Activated naive CD8-positive, alpha-beta T cell treated with anti-CD3 and anti-CD28 coated beads, Interleukin-2, amount 50 U/mL, for 24 hours (primary cell): ENCODE data around the gene TNFSF15.

Experiments
- ATAC-seq: fragments of 150-1000 bp; cut with Tn5 transposase; one replicate; pipeline ENCODE4 v1.10.0; 2021
- DNase-seq: peaks from one replicate; pipeline ENCODE4 v3.0.0; 2021
- H3K27ac Mint-ChIP-seq: one replicate; pipeline ENCODE4 v1.8.0; 2021; ENCODE audit warnings: mild to moderate bottlenecking, mixed read lengths
- H3K27me3 Mint-ChIP-seq: one replicate; pipeline ENCODE4 v1.8.0; 2021; ENCODE audit warnings: mixed read lengths
- H3K36me3 Mint-ChIP-seq: one replicate; pipeline ENCODE4 v1.8.0; 2021; ENCODE audit warnings: low read depth, mixed read lengths
- H3K4me1 Mint-ChIP-seq: one replicate; pipeline ENCODE4 v1.8.0; 2021; ENCODE audit warnings: mixed read lengths
- H3K4me3 Mint-ChIP-seq: one replicate; pipeline ENCODE4 v1.8.0; 2021; ENCODE audit warnings: mild to moderate bottlenecking, moderate library complexity, mixed read lengths
- H3K9me3 Mint-ChIP-seq: one replicate; pipeline ENCODE4 v1.8.0; 2021; ENCODE audit warnings: mixed read lengths

Gene TNFSF15

GRCh38 chr9:114805670-114806525 lies at the start of gene TNFSF15:
Gene TNFSF15, minus strand, starts transcription at chr9:114806039. Its CDS starts 27 bp downstream, at chr9:114806012.
- H3K27ac Mint-ChIP-seq = peak within 1 kb of the TSS; percentile 33
- H3K4me3 Mint-ChIP-seq = peak within 1 kb of the TSS; percentile 33
- no peaks in the 10 kb centered on the region for H3K27me3 Mint-ChIP-seq
- peaks cover 27% of the 10 kb centered on the region for H3K4me1 Mint-ChIP-seq
- peak; percentile 87 for ATAC-seq
- DNase-seq = peak; percentile 27
- no peaks in the 10 kb centered on the region for H3K9me3 Mint-ChIP-seq
- H3K36me3 Mint-ChIP-seq = no peaks in the 10 kb centered on the region

GRCh38 chr9:114855488-114855887 lies 49.6 kb upstream of the TNFSF15 start:
- H3K27ac Mint-ChIP-seq = no peak overlapping the region
- H3K9me3 Mint-ChIP-seq = peaks cover 9% of the 10 kb centered on the region
- peaks cover 27% of the 10 kb centered on the region for H3K4me1 Mint-ChIP-seq
- H3K4me3 Mint-ChIP-seq = no peak overlapping the region
- H3K36me3 Mint-ChIP-seq = no peaks in the 10 kb centered on the region
- no peaks in the 10 kb centered on the region for H3K27me3 Mint-ChIP-seq
- ATAC-seq = no peak
- no peak for DNase-seq

GRCh38 chr9:114854736-114855355 lies 49.0 kb upstream of the TNFSF15 start:
- ATAC-seq = no peak
- H3K27ac Mint-ChIP-seq = no peak overlapping the region
- DNase-seq = no peak
- peaks cover 9% of the 10 kb centered on the region for H3K9me3 Mint-ChIP-seq
- no peaks in the 10 kb centered on the region for H3K27me3 Mint-ChIP-seq
- no peaks in the 10 kb centered on the region for H3K36me3 Mint-ChIP-seq
- no peak overlapping the region for H3K4me3 Mint-ChIP-seq
- peaks cover 26% of the 10 kb centered on the region for H3K4me1 Mint-ChIP-seq

- Mint-ChIP-seq H3K36me3 (no peaks in the 10 kb centered on the region), H3K27ac (peak overlapping the region; percentile 12), H3K4me1 (peaks cover 32% of the 10 kb centered on the region), H3K27me3 (no peaks in the 10 kb centered on the region), H3K4me3 (no peak overlapping the region), H3K9me3 (peaks cover 9% of the 10 kb centered on the region)
- ATAC-seq = no peak
- DNase-seq = no peak
These were observed 47.4 kb upstream of the TNFSF15 start for GRCh38 chr9:114853071-114853855.

GRCh38 chr9:114852050-114852594 lies 46.3 kb upstream of the TNFSF15 start:
- no peak for DNase-seq
- H3K9me3 Mint-ChIP-seq = peaks cover 6% of the 10 kb centered on the region

GRCh38 chr9:114851306-114851705 lies 45.5 kb upstream of the TNFSF15 start:
- ATAC-seq = peak; percentile 34
- Mint-ChIP-seq H3K27me3 (no peaks in the 10 kb centered on the region), H3K4me1 (peaks cover 25% of the 10 kb centered on the region), H3K27ac (peak overlapping the region; percentile 69), H3K9me3 (peaks cover 6% of the 10 kb centered on the region), H3K4me3 (no peak overlapping the region), H3K36me3 (no peaks in the 10 kb centered on the region)
- DNase-seq = no peak

More at GRCh38 chr9:114852050-114852594, 46.3 kb upstream of the TNFSF15 start:
- Mint-ChIP-seq H3K27me3 (no peaks in the 10 kb centered on the region), H3K4me3 (no peak overlapping the region), H3K27ac (no peak overlapping the region), H3K36me3 (no peaks in the 10 kb centered on the region), H3K4me1 (peaks cover 32% of the 10 kb centered on the region)
- no peak for ATAC-seq

- ATAC-seq = peak; percentile 83
- Mint-ChIP-seq H3K36me3 (no peaks in the 10 kb centered on the region), H3K27ac (peak overlapping the region; percentile 69), H3K9me3 (peaks cover 6% of the 10 kb centered on the region), H3K27me3 (no peaks in the 10 kb centered on the region), H3K4me3 (no peak overlapping the region), H3K4me1 (peaks cover 25% of the 10 kb centered on the region)
- DNase-seq = peak; percentile 25
These were observed 45.0 kb upstream of the TNFSF15 start for GRCh38 chr9:114850871-114851270.

GRCh38 chr9:114849450-114849849 lies 43.6 kb upstream of the TNFSF15 start:
- ATAC-seq = no peak
- no peak overlapping the region for H3K27ac Mint-ChIP-seq
- no peaks in the 10 kb centered on the region for H3K27me3 Mint-ChIP-seq
- no peak for DNase-seq
- H3K4me1 Mint-ChIP-seq = peaks cover 25% of the 10 kb centered on the region
- no peaks in the 10 kb centered on the region for H3K36me3 Mint-ChIP-seq
- H3K9me3 Mint-ChIP-seq = peaks cover 6% of the 10 kb centered on the region
- H3K4me3 Mint-ChIP-seq = no peak overlapping the region

- H3K36me3 Mint-ChIP-seq = no peaks in the 10 kb centered on the region
- peaks cover 6% of the 10 kb centered on the region for H3K9me3 Mint-ChIP-seq
- no peaks in the 10 kb centered on the region for H3K27me3 Mint-ChIP-seq
- no peak overlapping the region for H3K27ac Mint-ChIP-seq
- H3K4me1 Mint-ChIP-seq = peaks cover 25% of the 10 kb centered on the region
- no peak overlapping the region for H3K4me3 Mint-ChIP-seq
- ATAC-seq (peak; percentile 61), DNase-seq (no peak)
These were observed 41.9 kb upstream of the TNFSF15 start for GRCh38 chr9:114847492-114848417.

GRCh38 chr9:114845373-114845772 lies 39.5 kb upstream of the TNFSF15 start:
- H3K4me3 Mint-ChIP-seq = no peak overlapping the region
- DNase-seq = no peak
- peaks cover 3% of the 10 kb centered on the region for H3K9me3 Mint-ChIP-seq
- no peaks in the 10 kb centered on the region for H3K27me3 Mint-ChIP-seq
- H3K36me3 Mint-ChIP-seq = no peaks in the 10 kb centered on the region
- H3K4me1 Mint-ChIP-seq = peaks cover 10% of the 10 kb centered on the region
- no peak overlapping the region for H3K27ac Mint-ChIP-seq
- no peak for ATAC-seq

GRCh38 chr9:114844766-114845165 lies 38.9 kb upstream of the TNFSF15 start:
- DNase-seq (no peak), ATAC-seq (no peak)
- H3K27ac Mint-ChIP-seq = no peak overlapping the region
- peaks cover 2% of the 10 kb centered on the region for H3K27me3 Mint-ChIP-seq
- H3K4me1 Mint-ChIP-seq = peaks cover 4% of the 10 kb centered on the region
- H3K4me3 Mint-ChIP-seq = no peak overlapping the region
- peaks cover 4% of the 10 kb centered on the region for H3K9me3 Mint-ChIP-seq
- no peaks in the 10 kb centered on the region for H3K36me3 Mint-ChIP-seq

GRCh38 chr9:114837923-114838322 lies 32.1 kb upstream of the TNFSF15 start:
- Mint-ChIP-seq H3K4me1 (peaks cover 12% of the 10 kb centered on the region), H3K4me3 (no peak overlapping the region), H3K27me3 (peaks cover 10% of the 10 kb centered on the region), H3K9me3 (peaks cover 4% of the 10 kb centered on the region), H3K27ac (no peak overlapping the region), H3K36me3 (no peaks in the 10 kb centered on the region)
- peak; percentile 61 for ATAC-seq
- DNase-seq = no peak

- peak; percentile 34 for DNase-seq
These were observed 30.9 kb upstream of the TNFSF15 start for GRCh38 chr9:114836769-114837168.

More at GRCh38 chr9:114836769-114837168, 30.9 kb upstream of the TNFSF15 start:
- no peak overlapping the region for H3K27ac Mint-ChIP-seq
- peaks cover 2% of the 10 kb centered on the region for H3K36me3 Mint-ChIP-seq
- H3K9me3 Mint-ChIP-seq = peaks cover 4% of the 10 kb centered on the region
- no peak overlapping the region for H3K4me3 Mint-ChIP-seq
- peaks cover 12% of the 10 kb centered on the region for H3K4me1 Mint-ChIP-seq
- peak; percentile 95 for ATAC-seq
- H3K27me3 Mint-ChIP-seq = peaks cover 10% of the 10 kb centered on the region
